BJ (cell line): ENCODE results near the gene SHCBP1L. TPM values are rescaled to one million over a fixed set of nuclear protein-coding genes. Genes with fewer than 3 reads are reported as not detected.
A peak's percentile ranks its signal among the peaks of the same experiment; 100 is the strongest.

Source experiments
- CTCF ChIA-PET: fragments of 350-600 bp; formaldehyde crosslinking; extraction: SDS; loops from one replicate; lab custom pipeline; 2021; ENCODE audit warnings: antibody characterized with exemption, inconsistent platforms; lab: Yijun Ruan, JAX
- POLR2A ChIA-PET: fragments of 300-600 bp; sonication (Branson Sonifier 250); formaldehyde crosslinking; extraction: SDS; loops from one replicate; lab custom pipeline; 2021; ENCODE audit warnings: antibody characterized with exemption; lab: Charles Lee
- DNase-seq: peaks from one replicate; pipeline ENCODE4 v3.0.0-alpha.2; 2011; ENCODE audit warnings: low read depth
- H3K27me3 ChIP-seq: 2 replicates; pipeline ENCODE4 v1.6.0; 2011; ENCODE audit warnings: low read length; ENCODE audit not compliant: control insufficient read depth, insufficient read depth
- H3K36me3 ChIP-seq: 2 replicates; pipeline ENCODE4 v1.5.1; 2011; ENCODE audit warnings: low read length; ENCODE audit not compliant: control insufficient read depth, insufficient read depth
- H3K4me3 ChIP-seq: 2 replicates; pipeline ENCODE4 v1.5.1; 2011; ENCODE audit warnings: low read depth, mild to moderate bottlenecking, control low read depth, low read length
- CTCF ChIP-seq: IDR thresholded peaks from 2 replicates; pipeline ENCODE4 v1.5.1; 2011; ENCODE audit warnings: low read depth, mild to moderate bottlenecking, control low read depth, inconsistent platforms, low read length, moderate library complexity; ENCODE audit not compliant: insufficient read depth
- polyA minus RNA-seq: library from RNA; depleted of rRNA, polyadenylated mRNA; stranded (reverse); fragments of >200 nt; gene quantifications from 2 replicates; pipeline ENCODE4 v1.2.3, GENCODE V29; 2011; rRNA and poly(A)+ RNA removed
- polyA plus RNA-seq: library from polyadenylated mRNA; depleted of rRNA; stranded (reverse); fragments of >200 nt; gene quantifications from 2 replicates; pipeline ENCODE4 v1.2.3, GENCODE V29; 2011; rRNA removed

SHCBP1L gene
- not detected in 2 replicates for polyA plus RNA-seq
- polyA minus RNA-seq = not detected in 2 replicates

DNA sequence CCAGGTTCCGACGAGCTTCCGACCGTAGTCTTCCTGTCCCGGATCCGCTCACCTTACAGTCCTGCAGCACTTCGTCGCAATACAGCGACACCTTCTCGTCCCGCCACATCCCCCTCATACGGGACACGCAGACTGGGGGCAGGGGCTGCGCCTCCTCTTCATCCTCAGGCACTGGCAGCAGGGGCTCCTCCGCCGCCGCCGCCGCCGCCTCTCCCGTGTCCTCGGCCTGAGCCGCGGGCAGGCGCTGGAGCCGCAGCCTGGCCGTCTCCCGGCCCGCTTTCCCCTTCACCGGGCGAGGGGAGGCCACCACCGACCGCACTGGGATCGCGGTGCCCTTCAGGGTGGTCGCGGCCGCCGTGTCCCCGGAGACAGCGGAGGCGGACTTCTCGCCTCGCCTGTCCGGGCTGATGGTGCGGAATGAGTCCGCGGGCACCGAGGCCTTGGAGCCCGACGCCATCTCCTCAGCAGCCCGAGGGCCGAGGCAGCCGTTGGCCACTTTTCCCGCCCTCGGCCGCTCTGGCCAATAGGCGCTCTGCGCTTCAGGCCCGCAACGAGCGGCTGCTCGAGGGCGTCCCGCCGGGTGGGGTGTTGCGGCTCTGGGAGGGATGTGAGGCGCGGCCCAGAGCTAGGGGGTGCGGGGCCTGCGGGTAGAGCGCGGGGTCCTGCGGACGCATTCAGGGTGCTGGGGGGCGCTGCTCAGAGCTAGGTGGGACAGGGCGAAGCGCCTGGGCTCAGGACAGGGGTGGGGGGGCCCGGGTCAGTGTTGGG, at the start of gene SHCBP1L:
SHCBP1L (minus strand) TSS at position 490 of the 768 bp plus-strand sequence; CDS start at position 457, 33 bp downstream.
- Histone ChIP-seq H3K36me3 (no peaks in the 10 kb centered on the region), H3K4me3 (peak within 1 kb of the TSS; percentile 13), H3K27me3 (no peaks in the 10 kb centered on the region)
- ChIA-PET CTCF (no interaction called here), POLR2A (no interaction called here)
- DNase-seq = no peak
- TF ChIP-seq CTCF = no peak

DNA sequence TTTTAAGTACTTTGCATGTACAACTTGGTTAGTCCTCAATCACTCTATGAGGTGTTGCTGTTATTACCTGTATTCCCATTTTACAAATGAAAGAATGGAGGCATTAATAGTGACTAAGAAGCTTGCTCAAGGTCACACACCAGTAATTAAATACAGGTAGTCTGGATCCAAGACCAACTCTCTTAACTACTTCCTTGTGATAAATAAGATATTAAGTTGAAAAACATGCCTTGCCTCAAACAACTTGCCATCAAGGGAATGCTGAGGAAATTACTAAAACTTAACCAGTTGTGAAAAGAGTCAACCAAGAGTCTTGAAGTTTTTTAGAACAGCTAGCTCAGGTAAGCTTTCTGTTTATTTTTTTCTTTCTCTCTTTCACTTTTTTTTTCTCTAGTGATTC, 49.3 kb upstream of the SHCBP1L start:
- CTCF ChIA-PET = interaction anchor here (1.8 kb wide), 1 partner anchor 15 kb away, joined by 5 read pairs; no protein-coding TSS in a partner anchor
- POLR2A ChIA-PET = no interaction called here
- no peak for TF ChIP-seq CTCF

GRCh38 chr1:183000167-183000962, 47.4 kb upstream of the SHCBP1L start:
- Histone ChIP-seq H3K27me3 (no peaks in the 10 kb centered on the region), H3K4me3 (no peak overlapping the region), H3K36me3 (no peaks in the 10 kb centered on the region)
- ChIA-PET CTCF (interaction anchor here (1.8 kb wide), 1 partner anchor 13 kb away, joined by 5 read pairs; no protein-coding TSS in a partner anchor), POLR2A (no interaction called here)
- no peak for TF ChIP-seq CTCF
- no peak for DNase-seq

More for the DNA sequence above, 49.3 kb upstream of the SHCBP1L start:
- H3K36me3 ChIP-seq = no peaks in the 10 kb centered on the region
- no peak overlapping the region for H3K4me3 ChIP-seq
- no peak for DNase-seq
- H3K27me3 ChIP-seq = no peaks in the 10 kb centered on the region

GRCh38 chr1:182998482-182998881, 45.5 kb upstream of the SHCBP1L start:
- ChIA-PET POLR2A (no interaction called here), CTCF (no interaction called here)
- no peaks in the 10 kb centered on the region for H3K27me3 ChIP-seq
- no peak overlapping the region for H3K4me3 ChIP-seq
- TF ChIP-seq CTCF = no peak
- H3K36me3 ChIP-seq = no peaks in the 10 kb centered on the region
- DNase-seq = no peak

DNA sequence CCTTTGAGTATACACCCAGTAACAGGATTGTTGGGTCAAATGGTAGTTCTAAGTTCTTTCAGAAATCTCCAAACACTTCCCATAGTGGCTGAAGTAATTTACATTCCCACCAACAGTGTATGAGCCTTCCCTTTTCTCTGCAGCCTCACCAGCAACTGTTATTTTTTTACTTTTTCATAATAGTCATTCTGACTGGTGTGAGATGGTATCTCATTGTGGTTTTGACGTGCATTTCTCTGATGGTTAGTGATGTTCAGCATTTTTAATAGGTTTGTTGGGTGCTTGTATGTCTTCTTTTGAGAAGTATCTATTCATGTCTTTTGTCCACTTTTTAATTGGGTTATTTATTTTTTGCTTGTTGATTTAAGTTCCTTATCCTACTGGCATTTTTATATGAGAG, 43.9 kb upstream of the SHCBP1L start:
- DNase-seq = no peak
- Histone ChIP-seq H3K27me3 (no peaks in the 10 kb centered on the region), H3K36me3 (no peaks in the 10 kb centered on the region), H3K4me3 (no peak overlapping the region)
- POLR2A ChIA-PET = no interaction called here
- no peak for TF ChIP-seq CTCF
- CTCF ChIA-PET = interaction anchor here (1.4 kb wide), 1 partner anchor 16 kb away, joined by 3 read pairs; no protein-coding TSS in a partner anchor
